22Rv1 (cell line): Measurements from ENCODE around the gene LHFPL6.

Experiments
- CTCF ChIP-seq: fragments of 450-650 bp; IDR thresholded peaks from 2 replicates; pipeline ENCODE4 v1.5.1; 2017; ENCODE audit warnings: mild to moderate bottlenecking
- ZFX ChIP-seq: fragments of 450-650 bp; IDR thresholded peaks from 2 replicates; pipeline ENCODE4 v1.6.1; 2017; ENCODE audit warnings: antibody characterized with exemption, borderline replicate concordance

- TF ChIP-seq CTCF (no peak), ZFX (no peak)
Measured at GRCh38 chr13:39370048-39370447, 232.9 kb downstream of the LHFPL6 start.
